PFSK-1 (cell line): Measurements from ENCODE around the gene IGF2BP2.

ENCODE experiments used
- POLR2AphosphoS5 ChIP-seq: IDR thresholded peaks from 2 replicates; pipeline ENCODE4 v1.6.1; 2012; ENCODE audit warnings: low read depth, mild to moderate bottlenecking, control low read depth, low read length, moderate library complexity
- REST ChIP-seq, 2 experiments: IDR thresholded peaks; 2 replicates each; pipeline versions ENCODE4 v1.6.1 to v1.8.0; 2011 to 2012; ENCODE audit warnings: low read depth in 2 of 2, low read length in 2 of 2, control low read depth in 1 of 2, inconsistent platforms in 1 of 2, mild to moderate bottlenecking in 1 of 2, moderate library complexity in 1 of 2; ENCODE audit not compliant: insufficient read depth in 1 of 2
- SIN3A ChIP-seq: IDR thresholded peaks from 2 replicates; pipeline ENCODE4 v1.6.1; 2012; ENCODE audit warnings: mild to moderate bottlenecking, low read length, moderate library complexity, borderline replicate concordance; ENCODE audit not compliant: insufficient read depth

DNA sequence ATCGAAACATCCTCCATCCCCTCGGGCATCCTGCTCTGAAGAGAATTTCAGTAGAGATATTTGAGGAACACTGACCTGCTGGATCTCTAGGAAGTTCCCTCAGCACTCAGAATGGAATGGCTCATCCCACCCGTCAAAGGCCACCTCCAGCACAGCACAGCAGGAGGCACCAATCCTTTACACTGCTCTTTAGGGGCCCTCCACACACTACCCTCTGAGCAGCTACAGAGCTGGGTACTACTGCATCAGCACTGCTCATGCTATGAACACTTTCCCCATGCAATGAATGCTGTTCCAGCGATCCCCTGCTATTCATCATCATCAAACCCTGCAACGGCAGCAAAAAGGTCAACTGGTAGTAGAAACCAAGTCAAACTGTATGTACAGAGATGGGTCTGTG lies 40.5 kb downstream of the IGF2BP2 start:
- TF ChIP-seq POLR2AphosphoS5 (no peak), REST (IDR thresholded peaks at IDR 0.05; ENCODE audit: insufficient read depth in 1 of 2, low read depth in 2 of 2, low read length in 2 of 2) (no peak), SIN3A (no peak)
